GM18520 (cell line): ENCODE data around the gene SMARCD2.

Source experiments
- ATAC-seq: cut with Tn5 transposase; IDR thresholded peaks from one replicate; pipeline ENCODE4 v1.9.1; 2021; ENCODE audit not compliant: unreplicated experiment

SMARCD2 gene

DNA sequence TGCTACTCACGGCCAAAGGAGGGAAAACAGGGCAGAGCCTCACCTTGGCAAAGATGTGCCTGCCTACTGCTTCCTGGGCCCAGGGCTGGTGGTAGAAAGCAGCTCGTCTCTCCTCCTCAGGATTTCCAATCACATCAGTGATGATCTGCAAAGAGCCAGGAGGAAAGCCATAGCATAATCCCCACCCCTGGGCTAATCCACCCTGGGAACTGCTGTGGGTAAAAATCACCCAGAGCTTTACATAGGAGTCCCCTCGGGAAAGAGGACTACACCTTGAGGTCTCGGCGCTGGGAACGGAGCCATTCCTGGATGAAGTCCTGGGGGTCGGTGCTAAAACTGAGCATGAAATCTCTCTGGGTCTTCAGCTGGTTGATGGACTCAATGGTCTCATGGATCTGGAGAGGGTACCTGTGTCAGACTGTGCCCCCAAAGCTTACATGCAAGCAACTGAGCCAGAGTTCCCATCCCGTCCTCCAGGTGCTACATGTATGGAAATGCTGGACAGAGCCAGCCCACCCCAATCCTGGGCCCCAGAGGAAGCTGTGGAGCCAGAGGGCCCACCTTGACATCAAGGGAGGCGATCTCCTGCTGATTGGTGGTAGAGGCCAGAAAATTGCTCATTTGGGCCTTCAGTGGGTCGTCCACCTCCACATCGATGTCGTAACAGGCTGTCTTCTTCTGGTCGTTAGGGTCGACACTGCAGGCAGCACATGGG lies 9.3 kb downstream of the SMARCD2 start:
- no peak for ATAC-seq

DNA sequence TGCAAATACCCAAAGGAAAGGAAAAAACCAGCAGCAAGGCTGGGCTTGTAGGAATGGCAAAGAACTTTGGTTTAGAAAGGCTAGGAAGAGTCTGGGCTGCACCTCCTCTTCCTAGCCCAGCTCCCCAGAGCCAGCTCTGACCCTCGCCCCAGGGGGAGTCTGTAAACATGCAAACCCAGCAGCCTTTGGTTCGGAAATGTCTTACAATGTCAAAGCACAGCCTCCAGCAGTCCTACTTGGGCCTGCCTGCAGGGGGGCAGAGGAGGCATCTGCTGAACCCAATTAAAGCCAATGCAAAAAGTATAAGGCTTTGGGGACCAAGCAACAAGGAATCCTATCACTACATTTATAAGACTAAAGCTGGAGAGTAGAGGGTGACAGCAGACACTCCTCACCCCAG lies 10.0 kb downstream of the SMARCD2 start:
- no peak for ATAC-seq

- no peak for ATAC-seq
These were observed 10.5 kb downstream of the SMARCD2 start for GRCh38 chr17:63832014-63832413.

- no peak for ATAC-seq
These were observed 11.0 kb downstream of the SMARCD2 start for GRCh38 chr17:63831505-63831904.

DNA sequence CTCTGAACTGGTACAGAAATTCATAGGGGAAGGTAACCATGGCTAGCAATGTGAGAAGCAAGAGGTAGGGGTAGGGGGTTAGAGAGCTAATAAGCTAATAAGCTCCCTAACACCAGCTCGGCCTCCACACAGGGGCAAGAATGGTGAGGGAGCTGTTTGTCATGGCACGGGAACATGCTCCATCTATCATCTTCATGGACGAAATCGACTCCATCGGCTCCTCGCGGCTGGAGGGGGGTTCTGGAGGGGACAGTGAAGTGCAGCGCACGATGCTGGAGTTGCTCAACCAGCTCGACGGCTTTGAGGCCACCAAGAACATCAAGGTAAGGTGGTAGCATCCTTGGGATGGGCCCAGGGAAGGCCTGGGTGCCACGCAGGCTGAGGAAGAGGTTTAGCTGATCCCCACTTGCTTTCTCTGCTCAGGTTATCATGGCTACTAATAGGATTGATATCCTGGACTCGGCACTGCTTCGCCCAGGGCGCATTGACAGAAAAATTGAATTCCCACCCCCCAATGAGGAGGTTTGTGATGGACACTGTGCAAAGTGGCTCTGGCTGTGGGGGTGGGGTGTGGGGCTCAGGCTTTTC lies 11.5 kb downstream of the SMARCD2 start:
- no peak for ATAC-seq

DNA sequence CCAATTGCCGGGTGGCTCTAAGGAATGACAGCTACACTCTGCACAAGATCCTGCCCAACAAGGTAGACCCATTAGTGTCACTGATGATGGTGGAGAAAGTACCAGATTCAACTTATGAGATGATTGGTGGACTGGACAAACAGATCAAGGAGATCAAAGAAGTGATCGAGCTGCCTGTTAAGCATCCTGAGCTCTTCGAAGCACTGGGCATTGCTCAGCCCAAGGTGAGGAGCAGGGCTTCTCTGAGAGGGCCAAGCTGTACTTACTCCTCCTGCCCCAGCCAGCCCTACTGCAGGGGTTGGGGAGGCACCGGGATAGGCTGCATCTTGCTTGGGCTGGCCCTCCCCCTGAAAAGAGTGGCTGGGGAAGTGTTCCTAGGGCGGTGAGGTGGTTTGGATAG lies 12.2 kb downstream of the SMARCD2 start:
- no peak for ATAC-seq

GRCh38 chr17:63828936-63829335 lies 13.5 kb downstream of the SMARCD2 start:
- no peak for ATAC-seq

GRCh38 chr17:63827801-63828221 lies 14.7 kb downstream of the SMARCD2 start:
- ATAC-seq: no peak

DNA sequence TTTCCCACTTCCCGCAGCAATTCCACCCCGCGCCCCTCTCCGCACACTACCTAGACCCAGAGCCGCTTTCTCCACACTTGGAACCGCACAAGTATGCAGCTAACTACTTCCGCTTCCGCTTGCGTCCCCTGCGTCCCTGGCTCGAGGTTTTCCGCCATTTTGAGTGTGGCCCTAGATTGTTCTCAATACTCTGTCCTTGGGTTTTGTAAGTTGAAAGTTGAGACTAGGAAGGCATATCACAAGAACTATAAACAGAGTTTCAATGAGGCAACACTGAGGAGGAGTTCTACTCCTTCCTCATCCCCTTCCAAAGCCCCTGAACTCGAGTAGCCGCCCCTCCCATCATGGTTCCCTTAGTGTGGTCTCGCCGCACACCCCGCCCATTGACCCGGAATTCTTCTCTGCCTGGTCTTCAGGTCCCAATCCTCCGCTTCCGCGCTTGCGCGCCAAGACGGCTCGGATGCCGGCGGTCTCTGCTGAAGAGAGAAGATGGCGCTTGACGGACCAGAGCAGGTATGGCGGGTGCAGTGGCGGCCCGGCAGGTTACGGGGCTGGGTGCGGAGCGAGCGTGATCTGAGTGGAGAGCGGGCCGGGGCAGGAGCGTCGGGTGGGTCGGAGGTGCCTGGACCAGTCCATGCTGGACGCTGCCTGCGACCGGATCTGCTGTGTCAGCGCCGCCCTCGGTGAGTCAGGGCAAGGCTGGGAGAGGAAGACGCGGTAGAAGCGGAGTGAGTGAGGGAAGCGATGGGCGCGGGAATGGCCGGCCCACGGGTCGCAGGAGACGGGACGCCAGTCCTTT lies 15.3 kb downstream of the SMARCD2 start, which contains the start of the genes FTSJ3 and PSMC5:
Gene FTSJ3 (minus strand): TSS at position 662 of the 799 bp plus-strand sequence. CDS start 761 bp downstream, outside the sequence.
Gene PSMC5 (plus strand): TSS at position 430 of the 799 bp plus-strand sequence. CDS start 60 bp downstream, at position 490.
- ATAC-seq: peak; percentile 76

DNA sequence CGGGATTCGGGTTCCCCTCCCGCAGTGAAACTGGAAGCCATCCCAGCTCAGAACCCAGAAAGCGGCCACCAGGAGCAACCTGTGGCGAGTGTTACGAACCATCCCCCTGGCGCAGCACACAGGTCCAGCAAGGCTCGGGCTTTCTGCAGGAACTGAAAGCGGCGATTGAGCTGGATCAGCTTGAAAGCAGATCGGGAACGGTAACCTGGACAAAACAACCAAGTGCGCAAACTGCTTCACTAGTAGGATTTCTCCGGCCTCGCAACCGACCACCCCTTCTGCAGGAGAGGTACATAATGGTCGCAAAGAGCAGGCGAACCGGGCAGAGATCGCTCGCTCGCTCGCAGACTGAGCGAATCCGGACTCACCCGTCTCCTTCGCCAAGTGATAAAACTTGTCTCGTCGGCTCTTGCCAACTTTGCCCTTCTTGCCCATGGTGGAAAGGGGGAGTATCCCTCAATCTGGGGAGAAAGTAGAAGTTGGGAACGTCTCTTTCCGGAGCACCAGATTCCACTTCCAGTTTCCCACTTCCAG lies 15.9 kb downstream of the SMARCD2 start:
- ATAC-seq: no peak

DNA sequence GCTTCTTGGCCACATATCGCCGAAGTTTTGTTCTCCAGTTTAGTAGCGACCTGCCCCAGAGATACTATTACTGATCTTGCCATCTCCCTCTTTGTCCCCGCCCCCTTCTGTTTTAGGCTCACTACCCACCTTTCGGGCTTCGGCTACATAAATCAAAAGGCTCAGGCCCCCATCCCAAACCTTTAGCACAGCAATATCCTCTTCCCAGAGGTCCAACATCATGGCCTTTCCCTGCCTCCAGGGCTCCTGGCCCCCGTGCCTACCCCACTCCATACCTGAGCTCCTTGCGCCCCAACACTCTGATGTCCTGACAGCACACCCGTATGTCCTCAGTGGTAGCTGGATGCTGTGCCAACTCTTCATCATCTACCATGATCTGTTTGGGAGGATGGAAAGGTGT lies 18.1 kb downstream of the SMARCD2 start:
- no peak for ATAC-seq

DNA sequence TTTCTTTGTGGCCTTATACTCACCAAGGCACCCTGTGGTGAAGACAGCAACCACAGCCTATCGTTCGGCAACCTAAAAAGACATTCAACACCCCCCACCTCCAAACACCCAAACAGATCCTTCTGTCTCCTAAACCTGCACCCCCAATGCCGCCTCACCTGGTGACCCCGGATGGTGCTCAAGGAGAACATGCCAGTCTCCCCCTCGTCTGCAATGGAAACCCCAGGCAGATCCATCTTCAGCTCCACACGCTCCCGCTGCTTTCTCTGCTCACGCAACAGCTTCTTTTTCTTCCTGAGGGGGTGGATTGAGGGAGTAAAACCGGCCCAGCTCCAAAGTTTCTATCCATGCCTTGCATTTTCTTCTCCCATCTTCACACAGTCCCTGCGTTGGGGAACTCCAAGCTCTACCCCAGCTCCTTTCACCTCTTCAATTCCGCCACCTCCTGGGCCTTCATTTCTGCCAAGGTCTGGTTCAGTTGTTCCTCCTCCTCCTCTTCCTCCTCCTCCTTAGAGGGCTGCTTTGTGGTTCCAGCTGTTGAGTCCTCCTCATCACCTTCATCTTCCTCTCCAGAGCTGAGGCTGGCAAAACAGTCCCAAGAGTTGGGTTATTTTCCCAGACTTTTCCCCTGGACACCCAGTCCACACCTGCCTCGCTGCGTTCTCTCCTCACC lies 18.7 kb downstream of the SMARCD2 start:
- ATAC-seq: no peak

- no peak for ATAC-seq
These were observed 19.9 kb downstream of the SMARCD2 start for GRCh38 chr17:63822537-63822936.

- no peak for ATAC-seq
These were observed 20.7 kb downstream of the SMARCD2 start for GRCh38 chr17:63821804-63822203.

- ATAC-seq: no peak
These were observed 21.4 kb downstream of the SMARCD2 start for GRCh38 chr17:63820963-63821561.

DNA sequence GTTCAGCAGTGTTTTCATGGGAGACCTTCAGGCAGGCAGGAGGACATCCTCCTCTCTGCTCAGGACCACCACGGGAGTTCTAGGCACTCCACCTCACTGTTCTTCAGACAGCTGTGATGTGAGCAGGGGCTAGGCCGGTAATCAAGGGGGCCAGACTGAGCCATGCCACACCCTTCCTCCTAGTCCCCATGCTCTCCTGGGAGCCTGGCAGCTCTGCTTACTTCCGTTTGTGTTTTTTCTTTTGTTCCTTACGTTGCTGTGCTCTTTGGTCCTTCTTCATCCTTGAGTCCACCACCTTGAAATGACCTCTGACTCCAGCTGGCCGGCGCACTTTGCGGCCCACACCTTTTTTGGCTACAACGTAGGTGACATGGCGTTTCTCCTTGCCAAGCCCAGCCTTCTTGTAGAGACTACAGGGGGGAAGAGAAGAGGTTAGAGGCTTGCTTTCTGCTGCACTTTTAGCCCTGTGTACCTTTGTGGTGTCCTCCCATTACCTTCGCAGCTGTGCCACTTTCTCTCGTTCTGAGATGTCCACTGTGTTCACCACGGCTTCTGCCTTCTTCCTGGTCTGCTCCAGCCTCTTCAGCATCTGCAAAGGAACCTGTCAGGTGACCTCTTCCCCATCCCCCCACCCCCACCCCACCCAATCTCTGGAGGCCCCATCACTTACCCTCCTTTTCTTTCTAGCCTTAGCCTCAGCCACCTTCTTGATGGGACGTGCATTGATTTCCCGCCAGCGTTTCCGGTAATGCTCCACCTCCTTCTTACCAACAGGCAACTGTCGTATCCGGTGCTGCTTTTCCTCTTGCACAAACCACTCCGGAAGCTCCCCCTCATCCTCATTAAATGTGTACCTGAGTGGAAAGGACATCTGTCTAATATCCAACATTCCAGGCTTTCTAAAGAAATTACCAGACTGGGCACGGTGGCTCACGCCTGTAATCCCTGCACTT lies 22.6 kb downstream of the SMARCD2 start:
- no peak for ATAC-seq

GRCh38 chr17:63819131-63819530 lies 23.4 kb downstream of the SMARCD2 start:
- ATAC-seq: no peak

GRCh38 chr17:63817736-63818385 lies 24.6 kb downstream of the SMARCD2 start:
- ATAC-seq: no peak

- no peak for ATAC-seq
These were observed 25.8 kb downstream of the SMARCD2 start for GRCh38 chr17:63816669-63817068.
